ENCODE results near the gene CNTNAP1. TPM values are rescaled to one million over a fixed set of nuclear protein-coding genes. Genes with fewer than 3 reads are reported as not detected.
A peak's percentile ranks its signal among the peaks of the same experiment; 100 is the strongest.
"Not testable (repeated sequence)": the region's sequence is repeated elsewhere in the genome, so short reads cannot be mapped to it uniquely, and the experiment has no call there.

CNTNAP1 gene
- total RNA-seq, 1 experiment from 2014 or later, result 11.4 TPM

DNA sequence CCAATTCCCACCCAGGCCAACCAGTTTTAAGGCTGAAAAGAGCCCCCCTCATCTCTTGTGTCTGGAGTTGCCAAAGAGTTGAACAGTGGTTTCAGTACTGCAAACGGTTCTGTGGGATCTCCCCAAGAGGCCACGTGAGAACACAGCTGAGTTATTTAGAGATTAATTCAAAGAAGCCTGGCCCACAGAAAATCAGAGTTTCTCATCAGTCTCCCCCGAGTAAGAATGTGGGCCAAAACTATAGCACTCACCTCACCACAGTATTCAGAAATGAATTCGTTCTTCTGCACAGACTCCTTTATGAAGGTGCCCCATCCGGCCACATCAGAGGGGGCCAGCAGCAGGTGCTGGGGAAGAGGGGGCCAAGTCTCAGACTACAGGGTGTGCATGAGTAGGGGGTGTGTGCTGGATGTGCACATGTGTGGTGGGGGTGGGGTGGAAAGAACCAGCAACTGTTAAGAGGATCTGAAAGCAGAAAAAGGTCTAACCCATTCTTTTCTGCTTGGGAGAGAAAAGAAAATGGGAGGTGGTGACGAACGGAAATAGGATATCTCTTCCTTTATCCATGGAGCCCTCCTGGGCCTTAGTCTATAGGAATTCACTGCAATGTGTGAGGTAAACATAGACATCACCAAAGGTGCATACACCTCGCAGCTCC lies 22.6 kb downstream of the CNTNAP1 start:
- in situ Hi-C loops (cut with HindIII; ENCODE audit: low sequenced_read_pairs), result no loop called here
- DNase-seq (ENCODE audit: low spot score), result no peak

DNA sequence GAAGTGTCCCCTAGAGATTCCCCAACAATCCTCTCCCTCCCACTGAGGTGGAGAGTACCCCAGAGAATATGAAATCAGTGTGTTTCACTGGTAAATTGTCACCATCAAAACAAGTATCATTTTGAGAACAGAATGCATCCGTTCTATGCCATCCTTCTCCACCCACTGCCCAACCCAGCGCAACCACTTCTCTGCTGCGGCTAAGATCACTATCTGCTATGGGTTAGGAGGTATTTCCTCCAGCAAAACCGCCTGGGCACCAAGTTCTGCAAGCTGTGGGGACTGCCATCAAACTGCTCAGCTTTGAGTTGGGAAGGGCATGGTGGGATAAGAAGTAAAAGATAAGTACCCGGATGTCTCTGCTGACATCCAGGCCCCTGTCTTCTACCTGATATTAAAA lies 24.4 kb downstream of the CNTNAP1 start:
- DNase-seq (ENCODE audit: low spot score), result no peak
- in situ Hi-C loops (cut with HindIII; ENCODE audit: low sequenced_read_pairs), result no loop called here

DNA sequence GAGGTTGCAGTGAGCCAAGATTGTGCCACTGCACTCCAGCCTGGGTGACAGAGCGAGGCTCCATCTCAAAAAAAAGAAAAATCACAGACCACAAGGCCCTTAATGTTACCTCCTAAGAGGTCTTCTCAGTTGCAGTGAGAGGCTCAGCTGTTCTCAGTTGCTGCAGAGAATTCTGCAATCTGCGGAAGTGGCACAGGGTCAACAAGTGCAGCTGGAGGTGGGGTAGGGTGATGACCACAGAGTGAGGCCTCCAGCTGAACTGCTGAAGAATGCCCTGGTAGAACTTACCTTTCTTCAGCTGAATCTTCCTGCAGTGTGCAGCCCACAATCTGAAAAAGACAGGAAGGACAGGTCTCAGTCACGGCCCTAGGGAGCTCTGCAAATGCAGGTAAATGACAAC lies 26.3 kb downstream of the CNTNAP1 start:
- DNase-seq (ENCODE audit: low spot score), result no peak
- in situ Hi-C loops (cut with HindIII; ENCODE audit: low sequenced_read_pairs), result no loop called here

DNA sequence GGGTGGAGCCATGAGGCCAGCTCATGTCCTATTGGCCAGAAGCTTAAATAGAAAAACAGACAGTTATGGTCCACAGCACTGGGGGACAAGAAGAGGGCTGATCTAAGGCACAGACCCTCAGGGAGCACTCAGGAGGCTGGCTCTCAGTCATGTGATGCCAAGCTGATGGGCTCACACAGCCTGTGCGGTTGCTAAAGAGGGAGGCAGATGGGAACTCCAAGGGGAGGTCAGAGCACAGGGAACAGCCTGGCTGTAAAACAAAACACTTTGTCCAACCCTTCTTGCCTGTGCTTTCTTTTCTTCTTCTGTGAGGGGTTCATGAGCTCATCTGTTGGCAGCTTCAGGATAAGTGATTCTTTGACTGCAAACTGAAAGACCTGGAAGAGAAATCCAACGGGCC lies 27.2 kb downstream of the CNTNAP1 start:
- peak; percentile 87 for DNase-seq (ENCODE audit: low spot score)
- in situ Hi-C loops (cut with HindIII; ENCODE audit: low sequenced_read_pairs), result no loop called here

DNA sequence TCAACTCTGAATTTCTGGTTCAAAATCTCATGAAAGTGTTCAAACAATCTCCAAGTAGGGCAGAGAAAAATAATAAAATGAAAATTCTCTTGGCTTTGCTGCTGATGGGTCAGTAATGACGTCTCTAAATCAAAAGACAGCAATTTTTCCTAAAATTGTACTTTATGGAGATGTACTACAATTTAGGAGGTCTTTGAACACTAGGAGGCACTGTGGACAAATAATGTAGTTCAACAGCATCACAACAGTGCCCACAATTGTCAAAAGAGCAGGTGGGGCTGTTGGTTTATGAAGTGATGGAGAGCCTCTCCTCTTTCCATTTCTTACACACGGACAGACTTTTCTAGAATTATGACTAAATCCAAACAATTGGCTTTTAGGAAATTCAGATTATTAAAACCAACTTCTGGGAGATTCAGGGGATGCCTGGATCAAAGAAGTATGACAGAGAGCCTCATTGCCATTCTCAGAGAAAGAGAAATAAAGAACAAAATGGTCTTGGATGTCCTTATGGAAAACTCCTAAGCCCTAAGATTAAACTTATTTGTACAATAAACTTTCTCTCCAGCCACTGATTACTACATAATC lies 38.8 kb downstream of the CNTNAP1 start:
- DNase-seq (ENCODE audit: low spot score), result peak; percentile 64
- in situ Hi-C loops (cut with HindIII; ENCODE audit: low sequenced_read_pairs), result no loop called here

DNA sequence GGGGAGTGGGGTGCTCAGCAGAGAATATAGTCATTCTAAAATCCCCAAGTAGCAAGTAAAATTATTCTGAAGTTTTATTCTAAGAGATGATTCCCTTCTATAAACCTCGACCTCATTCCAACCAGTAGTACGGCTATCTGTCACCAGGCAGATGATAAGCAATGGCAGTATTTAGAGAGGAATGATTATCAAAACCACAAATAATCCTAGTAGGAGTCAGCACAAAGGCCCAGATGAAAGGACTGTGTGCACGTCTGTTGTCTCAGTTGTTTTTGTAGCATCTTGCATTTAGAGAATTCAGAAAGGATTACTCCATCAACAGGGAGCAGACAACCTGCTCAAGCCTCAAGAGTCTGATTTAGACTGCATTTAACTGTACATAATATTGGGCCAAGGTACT lies 41.3 kb downstream of the CNTNAP1 start:
- DNase-seq (ENCODE audit: low spot score), result no peak
- in situ Hi-C loops (cut with HindIII; ENCODE audit: low sequenced_read_pairs), result no loop called here

DNA sequence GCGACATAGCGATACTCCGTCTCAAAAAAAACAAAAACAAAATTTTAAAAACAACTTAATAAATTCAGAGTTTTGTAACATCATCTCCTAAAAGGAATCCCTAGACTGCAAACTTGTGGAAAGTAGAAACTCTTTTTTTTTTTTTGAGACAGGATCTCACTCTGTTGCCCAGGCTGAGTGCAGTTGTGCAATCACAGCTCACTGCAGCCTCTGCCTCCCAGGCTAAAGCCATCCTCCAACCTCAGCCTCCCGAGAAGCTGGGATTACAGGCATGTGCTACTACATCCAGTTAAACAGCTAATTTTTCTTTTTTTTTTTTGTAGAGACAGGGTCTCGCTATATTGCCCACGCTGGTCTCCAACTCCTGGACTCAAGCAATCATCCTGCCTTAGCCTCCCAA lies 42.8 kb downstream of the CNTNAP1 start:
- DNase-seq (ENCODE audit: low spot score), result no peak
- in situ Hi-C loops (cut with HindIII; ENCODE audit: low sequenced_read_pairs), result no loop called here

DNA sequence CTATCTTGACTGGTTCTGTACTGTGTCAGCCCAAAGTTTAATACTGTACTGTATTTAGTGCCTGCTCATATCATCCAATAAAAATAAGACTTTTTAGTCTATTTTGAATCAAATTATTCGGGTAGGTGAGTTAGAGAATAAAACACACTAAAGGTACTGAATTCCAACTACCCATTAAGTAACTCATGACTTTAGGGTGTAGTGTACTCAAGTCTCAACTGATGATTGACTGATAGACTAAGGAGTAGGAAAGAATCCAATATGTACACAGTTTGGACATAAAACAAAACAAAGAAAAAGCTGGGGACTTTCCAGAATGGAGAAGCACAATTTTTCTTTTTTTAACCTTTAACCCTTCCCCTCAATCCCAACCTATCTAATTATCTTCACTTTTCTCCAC lies 58.4 kb downstream of the CNTNAP1 start:
- in situ Hi-C loops (cut with HindIII; ENCODE audit: low sequenced_read_pairs), result no loop called here
- no peak for DNase-seq (ENCODE audit: low spot score)

DNA sequence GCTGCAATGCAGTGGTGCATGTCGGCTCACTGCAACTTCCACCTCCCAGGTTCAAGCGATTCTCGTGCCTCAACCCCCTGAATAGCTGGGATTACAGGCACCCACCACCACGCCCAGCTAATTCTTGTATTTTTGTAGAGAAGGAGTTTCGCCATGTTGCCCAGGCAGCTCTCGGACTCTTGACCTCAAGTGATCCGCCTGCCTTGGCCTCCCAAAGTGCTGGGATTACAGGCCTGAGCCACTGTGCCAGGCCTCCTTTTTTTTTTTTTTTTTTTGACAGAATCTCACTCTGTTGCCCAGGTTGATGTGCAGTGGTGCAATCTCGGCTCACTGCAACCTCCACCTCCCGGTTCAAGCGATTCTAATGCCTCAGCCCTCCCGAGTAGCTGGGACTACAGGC lies 60.6 kb downstream of the CNTNAP1 start:
- in situ Hi-C loops (cut with HindIII; ENCODE audit: low sequenced_read_pairs); DNase-seq (ENCODE audit: low spot score): not testable (repeated sequence)

DNA sequence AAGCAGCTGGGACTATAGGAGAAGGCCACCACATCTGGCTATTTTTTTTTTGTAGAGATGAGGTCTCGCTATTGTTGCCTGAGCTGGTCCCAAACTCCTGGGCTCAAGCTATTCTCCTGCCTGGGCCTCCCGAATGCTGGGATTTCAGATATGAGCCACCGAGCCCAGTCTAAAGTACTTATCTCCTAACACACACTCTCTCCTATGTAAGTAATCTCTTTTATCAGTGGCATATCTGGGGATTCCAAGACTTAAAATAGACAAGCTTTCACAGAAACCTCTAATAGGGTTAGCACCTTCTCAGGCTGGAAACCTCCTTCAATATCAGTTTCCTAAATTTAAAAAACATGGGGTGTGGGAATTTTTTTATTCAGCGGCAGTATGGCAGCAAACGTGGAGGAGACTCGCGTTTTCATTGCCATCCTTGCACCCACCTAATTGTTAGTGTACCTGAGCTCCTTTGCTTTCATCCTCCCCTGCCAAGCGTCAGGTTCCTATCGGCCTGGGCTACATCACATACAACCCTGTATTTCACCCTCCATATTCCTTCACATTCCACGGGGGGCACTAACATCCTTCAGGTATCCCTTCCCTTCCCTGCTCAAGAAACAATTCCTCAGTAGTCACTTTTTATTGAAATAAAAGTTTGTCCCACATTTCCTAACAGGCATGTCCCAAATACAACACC lies 61.4 kb downstream of the CNTNAP1 start:
- in situ Hi-C loops (cut with HindIII; ENCODE audit: low sequenced_read_pairs), result no loop called here

DNA sequence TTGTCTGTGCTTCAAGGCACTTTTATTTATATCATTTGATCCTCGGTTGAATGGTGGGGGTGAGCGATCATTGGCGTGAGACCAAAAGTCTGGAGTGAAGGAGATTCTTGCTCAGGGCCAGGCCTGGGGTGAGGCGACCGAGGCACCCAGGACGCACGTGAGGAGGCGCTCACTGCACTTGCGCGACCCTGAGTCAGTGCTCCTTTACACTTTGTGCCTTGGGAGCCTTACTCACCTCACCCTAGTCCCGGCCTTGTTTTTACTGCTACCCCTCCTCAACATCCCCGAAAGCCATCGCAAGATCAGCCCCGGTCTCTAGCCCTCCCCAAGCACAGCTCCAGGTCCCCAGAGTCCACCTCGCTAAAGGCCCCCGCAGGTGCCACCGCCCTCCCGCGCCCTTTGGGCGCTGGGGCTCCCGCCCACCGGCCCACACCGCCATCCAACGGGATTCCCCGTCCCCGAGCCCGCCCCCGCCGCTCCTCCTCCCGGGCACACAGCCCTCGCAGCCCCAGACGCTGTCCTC lies 62.0 kb downstream of the CNTNAP1 start:
- DNase-seq (ENCODE audit: low spot score), result peak; percentile 64
- in situ Hi-C loops (cut with HindIII; ENCODE audit: low sequenced_read_pairs), result no loop called here

More for the DNA sequence above, 61.4 kb downstream of the CNTNAP1 start:
- DNase-seq (ENCODE audit: low spot score), result no peak

DNA sequence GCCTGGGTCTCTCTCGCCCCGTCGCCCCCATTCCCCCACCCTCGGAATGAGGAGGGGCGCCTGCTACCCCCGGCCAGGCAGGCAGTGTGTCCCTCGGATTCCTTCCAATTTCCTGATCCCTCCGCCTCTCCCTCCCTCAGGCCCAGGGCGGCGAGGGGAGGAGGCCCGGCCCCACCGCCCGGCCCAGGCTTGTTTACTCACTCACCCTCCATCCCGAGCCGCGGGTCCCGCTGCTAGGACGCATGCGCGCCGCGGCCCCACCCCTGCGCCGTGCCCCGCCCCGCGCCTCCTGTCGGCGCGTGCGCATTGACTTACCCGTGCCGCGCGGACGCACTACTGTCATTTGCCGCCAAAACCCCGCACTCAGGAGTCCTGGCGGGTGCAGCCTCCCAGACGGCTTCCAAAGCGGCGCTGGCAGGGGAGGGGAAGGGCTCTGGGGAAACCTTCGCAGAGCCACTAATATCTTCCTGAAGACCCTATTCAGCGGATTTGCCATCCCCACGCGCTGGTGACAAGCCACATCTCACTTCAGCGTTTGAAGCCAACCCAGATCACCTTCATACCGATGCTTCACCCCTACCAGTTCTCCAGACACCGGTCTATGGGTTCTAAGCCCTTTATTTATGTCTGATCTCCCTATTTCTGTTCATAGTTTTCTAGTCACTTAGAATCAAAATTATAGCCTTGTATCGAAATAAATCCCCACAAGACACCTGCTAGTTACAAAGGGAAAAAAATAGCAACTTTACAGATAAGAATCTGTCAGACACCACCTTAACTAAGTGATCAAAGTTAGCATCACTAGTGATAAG lies 62.7 kb downstream of the CNTNAP1 start, which contains the start of gene EZH1:
TSS of gene EZH1 (minus strand) at position 235 of the 812 bp plus-strand sequence. CDS start 16,099 bp downstream, outside the sequence.
- in situ Hi-C loops (cut with HindIII; ENCODE audit: low sequenced_read_pairs), result no loop called here
- peak; percentile 89 for DNase-seq (ENCODE audit: low spot score)

DNA sequence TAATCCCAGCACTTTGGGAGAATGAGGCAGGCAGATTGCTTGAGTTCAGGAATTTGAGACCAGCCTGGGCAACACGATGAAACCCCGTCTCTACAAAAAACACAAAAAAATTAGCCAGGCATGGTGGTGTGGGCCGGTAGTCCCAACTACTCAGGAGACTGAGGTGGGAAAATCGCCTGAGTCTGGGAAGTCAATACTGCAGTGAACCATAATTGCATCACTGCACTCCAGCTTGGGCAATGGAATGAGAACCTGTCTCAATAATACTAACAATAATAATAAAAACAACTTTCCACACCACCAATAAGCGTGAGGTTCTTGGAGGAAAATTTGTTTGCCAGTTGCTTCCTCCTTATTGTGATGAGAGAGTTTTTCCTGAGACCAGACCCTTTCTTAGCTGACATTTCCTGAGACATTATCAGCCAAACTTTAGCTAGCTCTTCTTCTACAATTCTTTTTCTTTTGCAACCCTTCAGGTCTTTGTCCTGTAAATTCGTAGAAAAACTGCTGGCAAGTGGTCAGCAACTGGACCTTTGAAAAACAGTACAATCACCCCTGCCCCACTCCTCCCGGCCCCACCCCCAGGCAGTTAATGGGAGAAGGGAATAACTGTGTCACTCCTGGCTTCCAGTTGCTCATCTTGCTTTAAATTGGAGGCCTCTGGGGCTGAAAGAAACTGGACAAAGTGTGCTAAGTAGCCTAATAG lies 66.0 kb downstream of the CNTNAP1 start:
- no peak for DNase-seq (ENCODE audit: low spot score)
- in situ Hi-C loops (cut with HindIII; ENCODE audit: low sequenced_read_pairs), result no loop called here

DNA sequence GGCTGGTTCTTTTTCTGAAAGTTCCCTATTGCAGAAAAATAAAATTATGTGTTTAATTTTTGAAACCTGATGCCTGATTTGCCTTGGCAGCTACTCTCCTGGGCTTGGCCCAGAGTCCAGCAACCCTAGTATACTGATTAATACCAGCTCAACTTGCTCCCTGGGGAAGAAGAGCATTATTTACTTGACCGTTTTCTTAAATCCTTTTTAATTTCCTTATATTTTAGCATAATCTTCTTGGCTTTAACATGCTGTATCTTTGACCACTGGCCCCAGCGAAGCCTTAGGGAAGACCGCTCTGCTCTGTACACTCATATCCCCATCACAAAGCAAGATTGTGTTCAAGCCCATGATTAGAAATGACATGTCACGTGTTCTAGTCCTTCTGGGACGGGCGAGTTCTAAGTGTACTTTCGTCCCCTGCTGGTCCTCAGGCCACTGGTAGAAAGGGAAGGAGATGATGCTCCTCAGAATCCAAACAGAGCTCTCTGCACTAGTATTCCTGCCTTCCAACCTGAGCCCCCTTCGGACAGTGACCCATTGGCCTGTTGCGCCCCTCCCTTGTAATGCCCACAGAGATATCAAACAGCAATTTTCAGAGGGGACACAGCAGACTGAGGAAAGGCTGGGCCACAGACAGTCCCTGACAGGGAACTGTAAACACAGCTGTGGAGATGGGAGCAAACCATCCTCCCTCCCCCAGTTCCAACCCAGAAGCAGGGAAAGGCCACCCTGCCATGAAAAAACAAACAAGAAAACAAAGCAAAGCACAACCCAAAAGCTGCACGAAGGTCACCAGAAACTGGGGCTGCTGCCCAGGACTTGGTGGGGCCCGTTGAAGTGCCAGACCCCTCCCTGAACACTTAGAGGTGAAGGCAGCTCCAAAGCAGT lies 66.8 kb downstream of the CNTNAP1 start:
- in situ Hi-C loops (cut with HindIII; ENCODE audit: low sequenced_read_pairs), result no loop called here
- no peak for DNase-seq (ENCODE audit: low spot score)
